Endothelial cell (in vitro differentiated cells): ENCODE measurements around the gene PRRC2B. TPM values are rescaled to one million over a fixed set of nuclear protein-coding genes. Genes with fewer than 3 reads are reported as not detected.

ENCODE experiments used
- DNase-seq: peaks from one replicate; pipeline ENCODE4 v3.0.0; 2021; ENCODE audit warnings: low spot score
- H3K27ac Mint-ChIP-seq: one replicate; pipeline ENCODE4 v1.8.0; 2021; ENCODE audit warnings: mixed read lengths, inconsistent platforms; ENCODE audit not compliant: unreplicated experiment
- H3K27me3 Mint-ChIP-seq: one replicate; pipeline ENCODE4 v1.8.0; 2021; ENCODE audit warnings: mild to moderate bottlenecking, moderate library complexity, mixed read lengths, inconsistent platforms; ENCODE audit not compliant: unreplicated experiment
- H3K36me3 Mint-ChIP-seq: one replicate; pipeline ENCODE4 v1.8.0; 2021; ENCODE audit warnings: mild to moderate bottlenecking, low read depth, mixed read lengths, inconsistent platforms; ENCODE audit not compliant: unreplicated experiment
- H3K4me1 Mint-ChIP-seq: one replicate; pipeline ENCODE4 v1.8.0; 2021; ENCODE audit warnings: mild to moderate bottlenecking, mixed read lengths, inconsistent platforms; ENCODE audit not compliant: unreplicated experiment
- H3K4me3 Mint-ChIP-seq: one replicate; pipeline ENCODE4 v1.8.0; 2021; ENCODE audit warnings: mild to moderate bottlenecking, mixed read lengths, inconsistent platforms; ENCODE audit not compliant: unreplicated experiment
- H3K9me3 Mint-ChIP-seq: one replicate; pipeline ENCODE4 v1.8.0; 2021; ENCODE audit warnings: mixed read lengths, inconsistent platforms; ENCODE audit not compliant: unreplicated experiment
- total RNA-seq: library from RNA; stranded (reverse); fragmentation: NEBNext Ultra II Directional; extraction: Animal tissue kit (Norgen Biotek cat#: 25700); gene quantifications from one replicate; pipeline ENCODE4 v1.2.1, GENCODE V29; 2021; ENCODE audit not compliant: unreplicated experiment
- TF ChIP-seq, protein P1 (sequence below): fragments of 200-600 bp; sonication (generic); IDR thresholded peaks from one replicate; pipeline ENCODE4 v1.5.0; 2021; ENCODE audit warnings: antibody characterized with exemption; ENCODE audit not compliant: unreplicated experiment

PRRC2B gene
- total RNA-seq, 1 donor from 2014 or later: 350 TPM

DNA sequence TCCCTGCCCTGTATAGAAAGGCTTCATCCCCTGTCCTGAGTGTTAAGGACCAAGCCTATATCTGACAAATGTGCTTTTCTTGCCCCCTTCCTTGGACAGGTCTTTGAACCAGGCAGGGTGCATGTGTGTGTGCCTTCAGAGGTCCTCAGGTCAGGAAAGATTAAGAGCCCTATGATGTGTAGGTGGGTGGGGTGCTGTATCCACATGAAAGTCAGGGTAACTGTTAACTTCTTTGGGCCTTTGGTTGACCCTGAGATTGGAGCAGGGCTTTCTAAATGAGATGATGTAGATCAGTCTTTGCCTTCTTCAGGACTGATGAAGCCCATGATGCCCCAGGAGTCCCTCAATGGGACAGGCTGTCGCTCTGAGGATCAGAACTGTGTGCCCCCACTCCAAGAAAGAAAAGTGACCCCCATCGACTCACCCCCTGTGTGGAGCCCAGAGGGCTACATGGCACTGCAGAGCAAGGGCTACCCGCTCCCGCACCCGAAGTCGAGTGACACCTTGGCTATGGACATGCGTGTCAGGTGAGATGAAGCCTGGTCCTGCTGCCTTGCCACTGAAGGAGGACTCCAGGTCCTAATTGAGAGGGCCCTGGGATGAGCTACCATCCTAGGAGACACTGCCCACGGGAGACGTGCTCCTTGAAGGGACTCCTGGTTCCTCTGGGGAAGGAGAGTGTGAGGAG, 79.5 kb downstream of the PRRC2B start:
- H3K36me3 Mint-ChIP-seq: peaks cover 47% of the 10 kb centered on the region
- peak overlapping the region; percentile 52 for H3K27ac Mint-ChIP-seq
- no peaks in the 10 kb centered on the region for H3K4me1 Mint-ChIP-seq
- peak overlapping the region; percentile 77 for H3K4me3 Mint-ChIP-seq
- no peaks in the 10 kb centered on the region for H3K9me3 Mint-ChIP-seq
- peaks cover 15% of the 10 kb centered on the region for H3K27me3 Mint-ChIP-seq
- TF ChIP-seq, protein P1, sequence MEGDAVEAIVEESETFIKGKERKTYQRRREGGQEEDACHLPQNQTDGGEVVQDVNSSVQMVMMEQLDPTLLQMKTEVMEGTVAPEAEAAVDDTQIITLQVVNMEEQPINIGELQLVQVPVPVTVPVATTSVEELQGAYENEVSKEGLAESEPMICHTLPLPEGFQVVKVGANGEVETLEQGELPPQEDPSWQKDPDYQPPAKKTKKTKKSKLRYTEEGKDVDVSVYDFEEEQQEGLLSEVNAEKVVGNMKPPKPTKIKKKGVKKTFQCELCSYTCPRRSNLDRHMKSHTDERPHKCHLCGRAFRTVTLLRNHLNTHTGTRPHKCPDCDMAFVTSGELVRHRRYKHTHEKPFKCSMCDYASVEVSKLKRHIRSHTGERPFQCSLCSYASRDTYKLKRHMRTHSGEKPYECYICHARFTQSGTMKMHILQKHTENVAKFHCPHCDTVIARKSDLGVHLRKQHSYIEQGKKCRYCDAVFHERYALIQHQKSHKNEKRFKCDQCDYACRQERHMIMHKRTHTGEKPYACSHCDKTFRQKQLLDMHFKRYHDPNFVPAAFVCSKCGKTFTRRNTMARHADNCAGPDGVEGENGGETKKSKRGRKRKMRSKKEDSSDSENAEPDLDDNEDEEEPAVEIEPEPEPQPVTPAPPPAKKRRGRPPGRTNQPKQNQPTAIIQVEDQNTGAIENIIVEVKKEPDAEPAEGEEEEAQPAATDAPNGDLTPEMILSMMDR: no peak
- DNase-seq: no peak

DNA sequence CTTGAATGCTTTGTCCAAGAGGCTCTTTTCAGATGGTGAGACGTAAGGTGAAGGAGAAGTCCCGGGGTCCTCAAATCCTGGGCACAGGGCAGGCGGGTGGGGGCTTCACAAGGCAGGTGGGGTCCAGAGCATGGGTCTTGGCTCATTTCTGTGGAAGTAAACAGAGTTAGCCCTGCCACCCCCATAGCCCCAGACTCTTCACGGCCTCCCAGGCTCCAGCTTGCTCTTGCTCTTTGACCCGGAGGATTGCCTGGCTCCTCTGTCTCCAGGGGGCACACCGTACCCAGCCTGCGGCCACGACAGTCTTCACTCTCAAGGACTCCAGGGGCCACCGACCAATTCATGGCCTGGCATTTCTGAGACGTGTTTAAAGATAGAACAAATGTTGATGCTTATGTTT, 80.0 kb downstream of the PRRC2B start:
- no peaks in the 10 kb centered on the region for H3K9me3 Mint-ChIP-seq
- TF ChIP-seq, protein P1: no peak
- H3K4me1 Mint-ChIP-seq: no peaks in the 10 kb centered on the region
- H3K4me3 Mint-ChIP-seq: peak overlapping the region; percentile 77
- H3K27ac Mint-ChIP-seq: no peak overlapping the region
- peaks cover 18% of the 10 kb centered on the region for H3K27me3 Mint-ChIP-seq
- H3K36me3 Mint-ChIP-seq: peaks cover 51% of the 10 kb centered on the region
- no peak for DNase-seq

DNA sequence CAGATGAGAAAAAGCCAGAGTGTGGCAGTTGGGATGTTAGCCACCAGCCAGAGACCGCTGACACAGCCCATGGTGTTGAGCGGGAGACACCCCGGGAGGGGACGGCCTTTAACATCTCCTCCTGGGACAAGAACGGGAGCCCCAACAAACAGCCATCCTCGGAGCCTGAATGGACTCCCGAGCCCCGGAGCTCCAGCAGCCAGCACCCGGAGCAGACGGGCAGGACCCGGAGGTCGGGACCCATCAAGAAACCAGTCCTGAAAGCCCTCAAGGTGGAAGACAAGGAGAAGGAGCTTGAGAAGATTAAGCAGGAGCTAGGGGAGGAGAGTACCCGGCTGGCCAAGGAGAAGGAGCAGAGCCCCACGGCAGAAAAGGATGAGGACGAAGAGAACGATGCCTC, 80.8 kb downstream of the PRRC2B start:
- H3K36me3 Mint-ChIP-seq: peaks cover 52% of the 10 kb centered on the region
- DNase-seq: no peak
- TF ChIP-seq, protein P1: no peak
- no peaks in the 10 kb centered on the region for H3K9me3 Mint-ChIP-seq
- peaks cover 23% of the 10 kb centered on the region for H3K27me3 Mint-ChIP-seq
- no peaks in the 10 kb centered on the region for H3K4me1 Mint-ChIP-seq
- H3K4me3 Mint-ChIP-seq: peak overlapping the region; percentile 59
- peak overlapping the region; percentile 57 for H3K27ac Mint-ChIP-seq

DNA sequence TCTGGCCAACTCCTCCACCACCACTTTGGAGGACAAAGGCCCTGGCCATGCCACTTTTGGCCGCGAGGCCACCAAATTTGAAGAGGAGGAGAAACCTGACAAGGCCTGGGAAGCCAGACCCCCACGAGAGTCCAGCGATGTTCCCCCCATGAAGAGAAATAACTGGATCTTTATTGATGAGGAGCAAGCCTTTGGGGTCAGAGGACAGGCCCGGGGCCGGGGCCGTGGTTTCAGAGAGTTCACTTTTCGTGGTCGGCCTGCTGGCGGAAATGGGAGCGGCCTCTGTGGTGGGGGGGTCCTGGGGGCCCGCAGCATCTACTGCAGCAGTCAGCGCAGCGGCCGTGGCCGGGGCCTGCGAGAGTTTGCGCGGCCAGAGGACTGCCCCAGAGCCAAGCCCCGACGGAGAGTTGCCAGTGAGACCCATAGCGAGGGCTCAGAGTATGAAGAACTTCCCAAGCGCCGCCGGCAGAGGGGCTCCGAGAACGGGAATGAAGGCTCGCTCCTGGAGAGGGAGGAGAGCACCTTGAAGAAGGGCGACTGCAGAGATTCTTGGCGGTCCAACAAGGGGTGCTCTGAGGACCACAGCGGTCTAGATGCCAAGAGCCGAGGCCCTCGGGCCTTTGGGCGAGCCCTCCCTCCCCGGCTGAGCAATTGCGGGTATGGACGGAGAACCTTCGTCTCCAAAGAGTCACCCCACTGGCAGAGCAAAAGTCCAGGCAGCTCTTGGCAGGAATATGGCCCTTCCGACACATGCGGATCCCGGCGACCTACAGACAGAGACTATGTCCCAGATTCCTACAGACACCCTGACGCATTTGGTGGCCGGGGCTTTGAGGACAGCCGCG, 81.4 kb downstream of the PRRC2B start:
- Mint-ChIP-seq H3K36me3 (peaks cover 51% of the 10 kb centered on the region), H3K27me3 (peaks cover 21% of the 10 kb centered on the region), H3K4me3 (peak overlapping the region; percentile 59), H3K27ac (no peak overlapping the region), H3K4me1 (no peaks in the 10 kb centered on the region), H3K9me3 (no peaks in the 10 kb centered on the region)
- no peak for DNase-seq
- TF ChIP-seq, protein P1: no peak
